H1 (cell line): ENCODE data around the gene GFAP. TPM values are rescaled to one million over a fixed set of nuclear protein-coding genes. Genes with fewer than 3 reads are reported as not detected.

Source experiments
- CTCF ChIA-PET: fragments of 300-600 bp; sonication (Branson Sonifier 250); formaldehyde crosslinking; loops from one replicate; lab custom pipeline; 2021; ENCODE audit not compliant: partially characterized antibody; lab: Charles Lee
- POLR2A ChIA-PET: fragments of 300-600 bp; sonication (Branson Sonifier 250); formaldehyde crosslinking; loops from one replicate; lab custom pipeline; 2021; ENCODE audit warnings: inconsistent platforms; ENCODE audit not compliant: partially characterized antibody; lab: Charles Lee
- DNase-seq, 2 experiments: peaks; one replicate each; pipeline versions ENCODE4 v3.0.0 to v3.0.0-alpha.2; 2010 to 2022; ENCODE audit warnings: low spot score in 2 of 2, low read depth in 1 of 2, mixed read lengths in 1 of 2
- FAIRE-seq: peaks from 2 replicates; lab custom pipeline; 2011; peaks lifted over from hg19 to GRCh38; lab: Jason Lieb, UNC
- H2AFZ ChIP-seq: 2 replicates; pipeline ENCODE4 v1.8.1; 2012; ENCODE audit warnings: low read length, inconsistent platforms
- H2AK5ac ChIP-seq: 2 replicates; pipeline ENCODE4 v1.6.1; 2013; ENCODE audit warnings: low read depth, low read length
- H2BK120ac ChIP-seq: replicated peaks from 2 replicates; pipeline ENCODE3; 2013; ENCODE audit warnings: low read depth, low read length, inconsistent platforms
- H2BK12ac ChIP-seq: 2 replicates; pipeline ENCODE4 v1.6.1; 2013; ENCODE audit warnings: low read depth, low read length
- H2BK15ac ChIP-seq: 2 replicates; pipeline ENCODE4 v1.6.1; 2013; ENCODE audit warnings: low read length
- H2BK20ac ChIP-seq: 2 replicates; pipeline ENCODE4 v1.6.1; 2013; ENCODE audit warnings: low read length
- H2BK5ac ChIP-seq: 2 replicates; pipeline ENCODE4 v1.6.1; 2013; ENCODE audit warnings: low read depth, low read length
- H3K14ac ChIP-seq: 2 replicates; pipeline ENCODE4 v1.6.1; 2013; ENCODE audit warnings: inconsistent platforms; ENCODE audit not compliant: insufficient read length
- H3K18ac ChIP-seq: 2 replicates; pipeline ENCODE4 v1.6.1; 2013; ENCODE audit warnings: low read length; ENCODE audit errors: extremely low read depth
- H3K23ac ChIP-seq: 2 replicates; pipeline ENCODE4 v1.6.1; 2013; ENCODE audit warnings: inconsistent platforms; ENCODE audit not compliant: insufficient read length
- H3K23me2 ChIP-seq: 2 replicates; pipeline ENCODE4 v1.6.1; 2013; ENCODE audit warnings: low read depth, low read length
- H3K27ac ChIP-seq: 2 replicates; pipeline ENCODE4 v1.6.1; 2011; ENCODE audit warnings: low read depth, low read length, inconsistent platforms
- H3K27me3 ChIP-seq, 4 experiments: replicated peaks in 1 of 4; 1 replicate in 1 of 4; 2 replicates in 3 of 4; pipeline versions ENCODE4 v1.6.1 to v1.8.1; 2011 to 2013; ENCODE audit warnings: low read length in 3 of 4, mild to moderate bottlenecking in 3 of 4, inconsistent platforms in 2 of 4, mixed read lengths in 2 of 4, moderate library complexity in 1 of 4; ENCODE audit not compliant: control insufficient read depth in 3 of 4, insufficient read depth in 3 of 4; ENCODE audit errors: extremely low read depth in 1 of 4
- H3K36me3 ChIP-seq, 4 experiments: 2 replicates each; pipeline versions ENCODE4 v1.6.1 to v1.8.1; 2011 to 2013; ENCODE audit warnings: mild to moderate bottlenecking in 4 of 4, low read length in 3 of 4, moderate library complexity in 2 of 4, control low read depth in 1 of 4, inconsistent platforms in 1 of 4; ENCODE audit not compliant: insufficient read depth in 4 of 4, control insufficient read depth in 2 of 4
- H3K4ac ChIP-seq: replicated peaks from 2 replicates; pipeline ENCODE3; 2013; ENCODE audit warnings: low read length, low read depth, mixed read lengths, inconsistent platforms; ENCODE audit not compliant: insufficient read length
- H3K4me1 ChIP-seq, 4 experiments: replicated peaks in 1 of 4; 1 replicate in 1 of 4; 2 replicates in 3 of 4; pipeline versions ENCODE4 v1.6.1 to v1.8.1; 2011 to 2013; ENCODE audit warnings: low read length in 3 of 4, inconsistent platforms in 2 of 4, mixed read lengths in 1 of 4; ENCODE audit not compliant: insufficient read depth in 4 of 4, control insufficient read depth in 3 of 4
- H3K4me2 ChIP-seq, 2 experiments: 2 replicates each; pipeline versions ENCODE4 v1.6.1 to v1.8.1; 2011 to 2013; ENCODE audit warnings: low read depth in 2 of 2, low read length in 2 of 2, control low read depth in 1 of 2, inconsistent platforms in 1 of 2, mild to moderate bottlenecking in 1 of 2; ENCODE audit not compliant: insufficient read depth in 1 of 2
- H3K4me3 ChIP-seq, 4 experiments: fragments of 200-600, 300-600 bp in 1 of 4; sonication (generic), shearing (Covaris generic), sonication (Bioruptor Twin) in 1 of 4; 2 replicates each; pipeline versions ENCODE4 v1.5.1 to v1.8.1; 2011 to 2016; ENCODE audit warnings: low read length in 4 of 4, low read depth in 3 of 4, control low read depth in 2 of 4, inconsistent platforms in 2 of 4, mild to moderate bottlenecking in 2 of 4, mixed read lengths in 1 of 4, moderate library complexity in 1 of 4; ENCODE audit not compliant: insufficient read depth in 2 of 4; ENCODE audit errors: extremely low read depth in 1 of 4
- H3K56ac ChIP-seq: replicated peaks from 2 replicates; pipeline ENCODE3; 2013; ENCODE audit warnings: low read depth, mild to moderate bottlenecking, mixed read lengths, low read length, inconsistent platforms; ENCODE audit not compliant: insufficient read length
- H3K79me1 ChIP-seq: 2 replicates; pipeline ENCODE4 v1.6.1; 2013; ENCODE audit warnings: low read depth, low read length, control low read depth
- H3K79me2 ChIP-seq, 2 experiments: 2 replicates each; pipeline versions ENCODE4 v1.6.1 to v1.8.1; 2012 to 2013; ENCODE audit warnings: low read length in 2 of 2, mild to moderate bottlenecking in 2 of 2, inconsistent platforms in 1 of 2; ENCODE audit not compliant: insufficient read depth in 2 of 2, control insufficient read depth in 1 of 2
- H3K9ac ChIP-seq, 4 experiments: replicated peaks in 1 of 4; 1 replicate in 1 of 4; 2 replicates in 3 of 4; pipeline versions ENCODE4 v1.6.1 to v1.8.1; 2011 to 2013; ENCODE audit warnings: low read depth in 3 of 4, low read length in 3 of 4, control low read depth in 2 of 4, mild to moderate bottlenecking in 2 of 4, moderate library complexity in 2 of 4, inconsistent platforms in 1 of 4; ENCODE audit errors: extremely low read depth in 1 of 4
- H3K9me3 ChIP-seq, 2 experiments: 2 replicates each; pipeline versions ENCODE4 v1.6.1 to v1.8.1; 2012 to 2013; ENCODE audit warnings: mild to moderate bottlenecking in 2 of 2, moderate library complexity in 2 of 2, control low read depth in 1 of 2, inconsistent platforms in 1 of 2, low read depth in 1 of 2, low read length in 1 of 2, mixed read lengths in 1 of 2; ENCODE audit not compliant: insufficient read depth in 2 of 2
- H4K20me1 ChIP-seq, 2 experiments: replicated peaks in 1 of 2; 2 replicates each; pipeline versions ENCODE3 to v1.8.1; 2011 to 2013; ENCODE audit warnings: inconsistent platforms in 2 of 2, low read length in 2 of 2, mild to moderate bottlenecking in 1 of 2; ENCODE audit not compliant: insufficient read depth in 2 of 2, control insufficient read depth in 1 of 2
- H4K5ac ChIP-seq: 2 replicates; pipeline ENCODE4 v1.6.1; 2013; ENCODE audit warnings: low read length, low read depth, mixed read lengths, inconsistent platforms; ENCODE audit not compliant: insufficient read length
- H4K8ac ChIP-seq: 2 replicates; pipeline ENCODE4 v1.8.0; 2013; ENCODE audit warnings: mild to moderate bottlenecking, moderate library complexity, low read length, inconsistent platforms; ENCODE audit not compliant: insufficient read depth; ENCODE audit errors: extremely low read depth
- H4K91ac ChIP-seq: replicated peaks from 2 replicates; pipeline ENCODE3; 2013; ENCODE audit warnings: low read length, mixed read lengths, inconsistent platforms; ENCODE audit not compliant: insufficient read length
- ASH2L ChIP-seq: fragments of 200-600, 300-600 bp; sonication (generic); IDR thresholded peaks from one replicate; pipeline ENCODE4 v1.7.1; 2017; ENCODE audit warnings: low read length
- CBX5 ChIP-seq: fragments of 300-800, 300-1000 bp; sonication (generic); IDR thresholded peaks from 2 replicates; pipeline ENCODE4 v1.7.1; 2016; ENCODE audit warnings: antibody characterized with exemption, low read length, low read depth
- EGR1 ChIP-seq: IDR thresholded peaks from 2 replicates; pipeline ENCODE4 v1.6.1; 2011; ENCODE audit warnings: low read depth, low read length, borderline replicate concordance
- EZH2 ChIP-seq: fragments of 200-600 bp; sonication (generic); IDR thresholded peaks from 2 replicates; pipeline ENCODE4 v1.7.1; 2012; ENCODE audit warnings: low read depth, mild to moderate bottlenecking, moderate library complexity, low read length, inconsistent platforms; ENCODE audit not compliant: severe bottlenecking
- JUN ChIP-seq: IDR thresholded peaks from 2 replicates; pipeline ENCODE4 v1.6.1; 2011; ENCODE audit warnings: low read depth, mild to moderate bottlenecking, improper control_type of control experiment, low read length
- MAFK ChIP-seq: IDR thresholded peaks from 2 replicates; pipeline ENCODE4 v1.6.1; 2012; ENCODE audit warnings: low read depth, mild to moderate bottlenecking, improper control_type of control experiment, low read length
- NRF1 ChIP-seq: IDR thresholded peaks from 2 replicates; pipeline ENCODE4 v1.6.1; 2011; ENCODE audit warnings: mild to moderate bottlenecking, low read depth, low read length, improper control_type of control experiment
- RAD21 ChIP-seq, 2 experiments: IDR thresholded peaks in 1 of 2; conservative IDR thresholded peaks in 1 of 2; 2 replicates each; pipeline ENCODE4 v1.6.1; 2011; ENCODE audit warnings: low read depth in 2 of 2, low read length in 2 of 2, improper control_type of control experiment in 1 of 2, inconsistent platforms in 1 of 2, mild to moderate bottlenecking in 1 of 2, moderate library complexity in 1 of 2
- SP1 ChIP-seq: IDR thresholded peaks from 2 replicates; pipeline ENCODE4 v1.6.1; 2011; ENCODE audit warnings: low read depth, low read length
- SUZ12 ChIP-seq: fragments of 200-600 bp; sonication (generic); IDR thresholded peaks from 2 replicates; pipeline ENCODE4 v1.6.1; 2012; ENCODE audit warnings: mild to moderate bottlenecking, inconsistent platforms, low read length, moderate library complexity, mixed read lengths
- TAF1 ChIP-seq: IDR thresholded peaks from 2 replicates; pipeline ENCODE4 v1.6.1; 2011; ENCODE audit warnings: mild to moderate bottlenecking, low read depth, low read length
- YY1 ChIP-seq: IDR thresholded peaks from 2 replicates; pipeline ENCODE4 v1.6.1; 2011; ENCODE audit warnings: low read depth, mild to moderate bottlenecking, low read length
- WGBS, 2 experiments: shearing (Covaris generic) in 1 of 2; methylation state at CpG; one replicate each; pipeline versions ENCODE4 v1.1.6 to v1.1.7; 2013 to 2015; ENCODE audit warnings: low lambda C conversion rate in 2 of 2, mixed read lengths in 2 of 2, inconsistent platforms in 1 of 2, low coverage in 1 of 2, missing lambda C conversion rate in 1 of 2; ENCODE audit not compliant: insufficient replicate concordance in 2 of 2, insufficient coverage in 1 of 2, insufficient read length in 1 of 2; ENCODE audit errors: extremely low coverage in 1 of 2, missing lambda C conversion rate in 1 of 2; 5-methylcytosine and 5-hydroxymethylcytosine counted together
- polyA plus RNA-seq, 7 experiments: library from polyadenylated mRNA; depleted of rRNA in 3 of 7; stranded (reverse) in 5 of 7; unstranded in 2 of 7; fragments of >200 nt in 5 of 7; fragments of 200-250 nt in 2 of 7; gene quantifications; 1 replicate in 5 of 7; 2 replicates in 1 of 7; 4 replicates in 1 of 7; pipeline versions ENCODE4 v1.2.1 to v1.2.3, GENCODE V29; 2011 to 2013; ENCODE audit warnings: missing spikeins in 2 of 7, mixed read lengths in 2 of 7
- total RNA-seq: library from RNA; stranded (reverse); fragmentation: NEBNext Ultra II Directional; extraction: Animal tissue kit (Norgen Biotek cat#: 25700); gene quantifications from 2 replicates; pipeline ENCODE4 v1.2.1, GENCODE V29; 2021
- TF ChIP-seq, protein P1 (sequence below): IDR thresholded peaks from 2 replicates; pipeline ENCODE4 v1.6.1; 2012; ENCODE audit warnings: low read length, inconsistent platforms

Gene GFAP
- total and polyA plus RNA-seq, 2 of the 8 experiments (the other 6 are each of a cell fraction or from before 2014, with no cell fraction given): 1.3 to 1.5 TPM

DNA sequence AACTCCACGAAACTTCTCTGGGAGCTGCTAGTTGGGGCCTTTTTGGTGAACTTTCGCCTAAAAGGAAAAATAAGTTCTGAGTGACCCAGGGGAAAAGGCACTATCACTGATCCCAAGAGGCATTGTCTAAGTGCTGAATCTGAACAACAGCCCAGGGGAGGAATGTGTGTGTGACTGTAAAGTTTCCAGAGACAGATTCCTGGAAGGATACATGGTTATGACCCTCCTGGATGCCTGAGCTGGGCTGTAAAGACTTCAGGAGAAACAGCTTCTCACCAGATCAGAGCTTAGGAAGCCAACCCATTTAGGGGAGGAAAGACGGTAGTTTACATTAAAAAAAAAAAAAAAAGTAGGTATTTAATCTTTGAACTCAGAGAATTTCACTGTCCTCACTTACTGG lies 47.5 kb downstream of the GFAP start:
- Histone ChIP-seq H3K36me3 (peaks cover 27 to 70% (median 47%) of the 10 kb centered on the region in 4 experiments), H4K20me1 (peaks cover 2% of the 10 kb centered on the region in 2 experiments), H2BK120ac (no peak overlapping the region), H3K23me2 (no peaks in the 10 kb centered on the region), H3K14ac (no peak overlapping the region), H3K4me2 (no peak overlapping the region), H4K5ac (no peak overlapping the region), H3K79me2 (no peaks in the 10 kb centered on the region), H3K9ac (no peak overlapping the region), H4K91ac (no peak overlapping the region), H3K27me3 (no peaks in the 10 kb centered on the region), H3K27ac (no peak overlapping the region), H2BK5ac (no peak overlapping the region), H3K4me3 (no peak overlapping the region), H3K23ac (no peak overlapping the region), H3K79me1 (peaks cover 3% of the 10 kb centered on the region; the same call in 1 of the 2 replicates), H2BK15ac (no peak overlapping the region), H2AK5ac (no peak overlapping the region), H2BK20ac (no peak overlapping the region), H4K8ac (no peak overlapping the region), H2AFZ (no peak overlapping the region), H3K18ac (no peak overlapping the region), H3K4ac (no peak overlapping the region), H3K9me3 (no peaks in the 10 kb centered on the region), H3K4me1 (no peaks in the 10 kb centered on the region), H3K56ac (no peak overlapping the region), H2BK12ac (no peak overlapping the region)
- DNase-seq: no peak
- no peak for FAIRE-seq
- 88% methylated on average over 3 of the region's 3 CpGs; no CpG with 5 or more reads in 1 of the 2 experiments for WGBS, 2 experiments
- ChIA-PET CTCF (interaction anchor here (1.1 to 28.4 kb wide), 11 partner anchors 9 to 153 kb away, joined by 3 to 577 read pairs (median 5); partner anchors contain the start of gene HIGD1B), POLR2A (interaction anchor here (0.7 to 3.3 kb wide), 6 partner anchors 10 to 93 kb away, joined by 3 to 12 read pairs (median 4); no protein-coding TSS in a partner anchor)
- no peak for TF ChIP-seq JUN
- no peak for TF ChIP-seq YY1
- TF ChIP-seq, protein P1, sequence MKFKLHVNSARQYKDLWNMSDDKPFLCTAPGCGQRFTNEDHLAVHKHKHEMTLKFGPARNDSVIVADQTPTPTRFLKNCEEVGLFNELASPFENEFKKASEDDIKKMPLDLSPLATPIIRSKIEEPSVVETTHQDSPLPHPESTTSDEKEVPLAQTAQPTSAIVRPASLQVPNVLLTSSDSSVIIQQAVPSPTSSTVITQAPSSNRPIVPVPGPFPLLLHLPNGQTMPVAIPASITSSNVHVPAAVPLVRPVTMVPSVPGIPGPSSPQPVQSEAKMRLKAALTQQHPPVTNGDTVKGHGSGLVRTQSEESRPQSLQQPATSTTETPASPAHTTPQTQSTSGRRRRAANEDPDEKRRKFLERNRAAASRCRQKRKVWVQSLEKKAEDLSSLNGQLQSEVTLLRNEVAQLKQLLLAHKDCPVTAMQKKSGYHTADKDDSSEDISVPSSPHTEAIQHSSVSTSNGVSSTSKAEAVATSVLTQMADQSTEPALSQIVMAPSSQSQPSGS: no peak
- TF ChIP-seq CBX5: no peak
- TF ChIP-seq TAF1: no peak
- no peak for TF ChIP-seq RAD21 (IDR thresholded peaks at IDR 0.05 in 1 of 2, conservative IDR thresholded peaks at IDR 0.05 in 1 of 2; ENCODE audit: low read depth in 2 of 2, low read length in 2 of 2)
- TF ChIP-seq SUZ12: no peak
- no peak for TF ChIP-seq EGR1
- no peak for TF ChIP-seq MAFK
- TF ChIP-seq EZH2: no peak
- TF ChIP-seq ASH2L: no peak
- no peak for TF ChIP-seq NRF1
- TF ChIP-seq SP1: no peak
